Measurements from ENCODE around the gene SLC36A1. TPM values are rescaled to one million over a fixed set of nuclear protein-coding genes. Genes with fewer than 3 reads are reported as not detected.

Gene SLC36A1
- total and polyA plus RNA-seq, 2 of the 8 experiments (the other 6 are each of a cell fraction or from before 2014, with no cell fraction given): 6.6 to 9.6 TPM

GRCh38 chr5:151532416-151532815 is 85.0 kb downstream of the SLC36A1 start (continued):
- TF ChIP-seq RBBP5 (IDR thresholded peaks at IDR 0.05; ENCODE audit: borderline replicate concordance, low read depth, low read length) (no peak), SAP30 (IDR thresholded peaks at IDR 0.05; ENCODE audit: insufficient read depth, insufficient replicate concordance, low read length) (no peak), BRCA1 (IDR thresholded peaks at IDR 0.05; ENCODE audit: low read depth, low read length) (no peak)
